ENCODE measurements around the gene PSMD9.

Gene PSMD9

DNA sequence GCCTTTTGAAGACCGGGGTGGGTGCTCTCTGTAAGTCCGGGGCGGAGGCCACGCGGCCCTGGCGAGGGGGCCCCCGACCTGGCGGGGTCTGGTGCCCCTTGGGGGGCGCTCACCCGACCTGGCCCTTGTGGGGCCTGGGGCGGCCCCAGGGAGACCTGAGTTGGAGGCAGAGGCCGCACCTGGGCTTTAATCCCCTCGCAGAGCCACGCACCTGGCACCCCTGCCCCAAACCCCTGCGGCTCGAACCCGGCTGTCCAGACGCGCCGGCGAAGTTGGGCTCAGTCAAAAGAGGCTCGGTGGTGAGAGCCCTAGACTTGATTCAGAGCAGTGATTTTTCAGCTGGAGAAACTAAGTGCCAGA lies 30.1 kb downstream of the PSMD9 start:
- no peaks in the 10 kb centered on the region for H4K20me1 ChIP-seq (ENCODE audit: insufficient read depth, low read length)
- no peaks in the 10 kb centered on the region for H3K4me1 ChIP-seq (ENCODE audit: low read length)
- H3F3A ChIP-seq (ENCODE audit: insufficient read depth, low read length) = no peaks in the 10 kb centered on the region
- H3K36me3 ChIP-seq (replicated peaks; ENCODE audit: insufficient read depth, low read length) = no peaks in the 10 kb centered on the region
- H3K9me2 ChIP-seq (replicated peaks; ENCODE audit: insufficient read depth, low read length) = no peaks in the 10 kb centered on the region
- no peaks in the 10 kb centered on the region for H3K9me3 ChIP-seq (replicated peaks; ENCODE audit: insufficient read depth, low read length)
- peak overlapping the region; percentile 48 for H3K4me3 ChIP-seq (ENCODE audit: low read length)
- H3K9ac ChIP-seq (ENCODE audit: low read length) = no peak overlapping the region; the same call in 1 of the 2 replicates
- H3K27ac ChIP-seq (ENCODE audit: low read length) = no peak overlapping the region
- TF ChIP-seq, protein P1, sequence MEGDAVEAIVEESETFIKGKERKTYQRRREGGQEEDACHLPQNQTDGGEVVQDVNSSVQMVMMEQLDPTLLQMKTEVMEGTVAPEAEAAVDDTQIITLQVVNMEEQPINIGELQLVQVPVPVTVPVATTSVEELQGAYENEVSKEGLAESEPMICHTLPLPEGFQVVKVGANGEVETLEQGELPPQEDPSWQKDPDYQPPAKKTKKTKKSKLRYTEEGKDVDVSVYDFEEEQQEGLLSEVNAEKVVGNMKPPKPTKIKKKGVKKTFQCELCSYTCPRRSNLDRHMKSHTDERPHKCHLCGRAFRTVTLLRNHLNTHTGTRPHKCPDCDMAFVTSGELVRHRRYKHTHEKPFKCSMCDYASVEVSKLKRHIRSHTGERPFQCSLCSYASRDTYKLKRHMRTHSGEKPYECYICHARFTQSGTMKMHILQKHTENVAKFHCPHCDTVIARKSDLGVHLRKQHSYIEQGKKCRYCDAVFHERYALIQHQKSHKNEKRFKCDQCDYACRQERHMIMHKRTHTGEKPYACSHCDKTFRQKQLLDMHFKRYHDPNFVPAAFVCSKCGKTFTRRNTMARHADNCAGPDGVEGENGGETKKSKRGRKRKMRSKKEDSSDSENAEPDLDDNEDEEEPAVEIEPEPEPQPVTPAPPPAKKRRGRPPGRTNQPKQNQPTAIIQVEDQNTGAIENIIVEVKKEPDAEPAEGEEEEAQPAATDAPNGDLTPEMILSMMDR (IDR thresholded peaks at IDR 0.05; ENCODE audit: low read length) = no peak
- TF ChIP-seq EZH2 (optimal IDR thresholded peaks at IDR 0.05; ENCODE audit: low read depth, low read length) (no peak), EZH2phosphoT487 (IDR thresholded peaks at IDR 0.05; ENCODE audit: low read length) (no peak)
- H3K4me2 ChIP-seq (ENCODE audit: low read depth, low read length) = peak overlapping the region; percentile 62; the same call in 1 of the 2 replicates
- H3K27me3 ChIP-seq (replicated peaks; ENCODE audit: insufficient read depth, low read length) = no peaks in the 10 kb centered on the region
- 0 out of 2 replicates have a peak overlapping the region, but pooled peaks have one; percentile 45 for H2AFZ ChIP-seq (ENCODE audit: low read length)
- no peaks in the 10 kb centered on the region for H3K79me2 ChIP-seq (ENCODE audit: low read length)
- DNase-seq = no peak

- Histone ChIP-seq H3K27ac (ENCODE audit: low read length) (no peak overlapping the region), H3K4me2 (ENCODE audit: low read depth, low read length) (no peak overlapping the region), H3K9me2 (replicated peaks; ENCODE audit: insufficient read depth, low read length) (no peaks in the 10 kb centered on the region), H3K79me2 (ENCODE audit: low read length) (no peaks in the 10 kb centered on the region), H3K4me3 (ENCODE audit: low read length) (no peak overlapping the region), H3K27me3 (replicated peaks; ENCODE audit: insufficient read depth, low read length) (no peaks in the 10 kb centered on the region), H3F3A (ENCODE audit: insufficient read depth, low read length) (no peaks in the 10 kb centered on the region), H3K9ac (ENCODE audit: low read length) (no peak overlapping the region), H3K36me3 (replicated peaks; ENCODE audit: insufficient read depth, low read length) (no peaks in the 10 kb centered on the region), H3K4me1 (ENCODE audit: low read length) (no peaks in the 10 kb centered on the region), H2AFZ (ENCODE audit: low read length) (no peak overlapping the region), H4K20me1 (ENCODE audit: insufficient read depth, low read length) (no peaks in the 10 kb centered on the region), H3K9me3 (replicated peaks; ENCODE audit: insufficient read depth, low read length) (no peaks in the 10 kb centered on the region)
- TF ChIP-seq EZH2 (optimal IDR thresholded peaks at IDR 0.05; ENCODE audit: low read depth, low read length) (no peak), EZH2phosphoT487 (IDR thresholded peaks at IDR 0.05; ENCODE audit: low read length) (no peak)
- TF ChIP-seq, protein P1 (IDR thresholded peaks at IDR 0.05; ENCODE audit: low read length) = no peak
- no peak for DNase-seq
Measured at GRCh38 chr12:121921066-121921465, 32.5 kb downstream of the PSMD9 start.

- Histone ChIP-seq H3F3A (ENCODE audit: insufficient read depth, low read length) (no peaks in the 10 kb centered on the region), H3K36me3 (replicated peaks; ENCODE audit: insufficient read depth, low read length) (no peaks in the 10 kb centered on the region), H3K27me3 (replicated peaks; ENCODE audit: insufficient read depth, low read length) (no peaks in the 10 kb centered on the region), H3K27ac (ENCODE audit: low read length) (no peak overlapping the region), H3K4me2 (ENCODE audit: low read depth, low read length) (no peak overlapping the region), H3K79me2 (ENCODE audit: low read length) (no peaks in the 10 kb centered on the region), H4K20me1 (ENCODE audit: insufficient read depth, low read length) (no peaks in the 10 kb centered on the region), H2AFZ (ENCODE audit: low read length) (no peak overlapping the region), H3K9me3 (replicated peaks; ENCODE audit: insufficient read depth, low read length) (no peaks in the 10 kb centered on the region), H3K9me2 (replicated peaks; ENCODE audit: insufficient read depth, low read length) (no peaks in the 10 kb centered on the region), H3K9ac (ENCODE audit: low read length) (no peak overlapping the region), H3K4me3 (ENCODE audit: low read length) (no peak overlapping the region), H3K4me1 (ENCODE audit: low read length) (no peaks in the 10 kb centered on the region)
- TF ChIP-seq EZH2phosphoT487 (IDR thresholded peaks at IDR 0.05; ENCODE audit: low read length) (no peak), EZH2 (optimal IDR thresholded peaks at IDR 0.05; ENCODE audit: low read depth, low read length) (no peak)
- DNase-seq = no peak
Measured at GRCh38 chr12:121925358-121925695, 36.7 kb downstream of the PSMD9 start.

DNA sequence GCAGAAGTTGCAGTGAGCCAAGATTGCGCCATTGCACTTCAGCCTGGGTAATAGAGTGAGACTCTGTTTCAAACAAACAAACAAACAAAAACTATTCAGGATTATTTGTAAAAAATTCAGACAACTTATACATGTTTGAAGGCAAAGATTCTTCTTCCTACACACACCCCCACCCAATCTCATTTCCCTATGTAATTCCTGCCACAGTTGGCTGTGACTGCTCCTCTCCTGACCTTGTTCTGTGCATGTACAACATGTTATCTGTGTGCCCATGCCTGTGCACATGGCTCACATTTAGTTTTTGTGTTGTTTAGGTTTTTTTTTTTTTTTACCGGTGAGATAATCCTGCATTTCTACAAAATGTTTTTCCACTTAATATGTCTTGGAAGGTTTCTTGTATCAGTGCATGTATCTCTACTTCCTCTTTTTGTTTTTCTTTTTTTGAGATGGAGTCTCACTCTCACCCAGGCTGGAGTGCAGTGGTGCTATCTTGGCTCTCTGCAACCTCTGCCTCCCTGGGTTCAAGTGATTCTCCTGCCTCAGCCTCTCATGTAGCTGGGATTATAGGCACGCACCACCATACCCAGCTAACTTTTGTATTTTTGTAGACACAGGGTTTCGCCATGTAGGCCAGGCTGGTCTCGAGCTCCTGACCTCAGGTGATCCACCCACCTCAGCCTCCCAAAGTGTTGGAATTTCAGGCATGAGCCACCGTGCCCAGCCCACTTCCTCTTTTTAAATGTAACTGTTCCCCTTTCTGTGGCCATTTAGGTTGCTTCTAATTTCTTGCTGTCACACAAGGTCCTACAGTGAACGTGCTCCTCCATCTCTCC lies 38.5 kb downstream of the PSMD9 start:
- H3K4me3 ChIP-seq (ENCODE audit: low read length) = no peak overlapping the region
- H3K4me1 ChIP-seq (ENCODE audit: low read length) = no peaks in the 10 kb centered on the region
- no peak overlapping the region for H2AFZ ChIP-seq (ENCODE audit: low read length)
- no peaks in the 10 kb centered on the region for H3K9me2 ChIP-seq (replicated peaks; ENCODE audit: insufficient read depth, low read length)
- no peaks in the 10 kb centered on the region for H3K9me3 ChIP-seq (replicated peaks; ENCODE audit: insufficient read depth, low read length)
- no peak overlapping the region for H3K27ac ChIP-seq (ENCODE audit: low read length)
- no peaks in the 10 kb centered on the region for H3K27me3 ChIP-seq (replicated peaks; ENCODE audit: insufficient read depth, low read length)
- no peak for DNase-seq
- H3K36me3 ChIP-seq (replicated peaks; ENCODE audit: insufficient read depth, low read length) = no peaks in the 10 kb centered on the region
- H3K9ac ChIP-seq (ENCODE audit: low read length) = no peak overlapping the region
- H4K20me1 ChIP-seq (ENCODE audit: insufficient read depth, low read length) = no peaks in the 10 kb centered on the region
- TF ChIP-seq EZH2phosphoT487 (IDR thresholded peaks at IDR 0.05; ENCODE audit: low read length) = no peak
- TF ChIP-seq EZH2 (optimal IDR thresholded peaks at IDR 0.05; ENCODE audit: low read depth, low read length) = no peak
- TF ChIP-seq, protein P1 (IDR thresholded peaks at IDR 0.05; ENCODE audit: low read length) = no peak
- no peaks in the 10 kb centered on the region for H3F3A ChIP-seq (ENCODE audit: insufficient read depth, low read length)
- H3K79me2 ChIP-seq (ENCODE audit: low read length) = no peaks in the 10 kb centered on the region
- H3K4me2 ChIP-seq (ENCODE audit: low read depth, low read length) = no peak overlapping the region
